Activated CD8-positive, alpha-beta memory T cell treated with anti-CD3 and anti-CD28 coated beads for 4 hours (primary cell): ENCODE data around the gene CCDC93.

Experiments
- DNase-seq, 2 donors: peaks; one replicate each; pipeline ENCODE4 v3.0.0-alpha.2; 2020; ENCODE audit warnings: low read depth in 2 of 2

Gene CCDC93

DNA sequence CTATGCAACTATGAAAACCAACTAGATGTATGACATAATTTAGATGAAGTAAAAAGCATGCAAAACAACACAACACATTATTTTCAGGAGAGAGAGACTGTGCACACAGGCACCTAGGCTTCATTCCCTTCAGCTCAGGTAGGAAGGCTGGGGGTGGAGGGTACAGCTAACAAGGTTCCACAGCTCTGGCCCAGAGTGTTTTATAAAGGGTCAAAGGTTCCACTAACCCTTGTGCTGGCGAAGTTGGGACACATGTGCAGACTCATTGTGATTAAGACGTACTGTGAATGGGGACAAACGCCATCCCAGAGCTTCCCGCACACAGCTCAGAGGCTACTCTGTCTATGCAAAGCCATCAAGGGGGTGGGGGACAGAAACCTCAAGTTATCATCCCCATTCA is 19.1 kb downstream of the CCDC93 start:
- no peak for DNase-seq

- no peak for DNase-seq
Measured at GRCh38 chr2:117989854-117990438, 23.9 kb downstream of the CCDC93 start.

- DNase-seq = no peak
Measured at GRCh38 chr2:117987121-117987520, 26.7 kb downstream of the CCDC93 start.

GRCh38 chr2:117985092-117985491 is 28.8 kb downstream of the CCDC93 start:
- DNase-seq = no peak

DNA sequence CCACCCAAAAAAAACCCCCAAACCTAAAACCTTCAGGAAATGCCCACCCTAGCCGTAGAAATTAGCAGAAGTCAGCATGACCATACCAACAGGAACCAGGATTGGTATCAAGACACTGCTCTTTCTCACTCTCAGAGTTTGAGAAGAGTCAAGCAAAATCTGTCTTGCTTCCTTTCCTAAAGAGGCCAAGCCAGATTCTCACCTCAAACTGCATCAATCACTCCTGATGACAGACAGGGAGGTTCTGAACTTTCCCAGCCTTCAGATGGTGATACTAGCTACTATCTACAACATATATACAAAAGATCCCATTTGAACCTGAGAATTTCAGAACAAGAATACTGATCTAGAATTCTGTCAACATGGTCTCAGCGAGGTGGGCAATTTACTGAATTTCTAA is 29.7 kb downstream of the CCDC93 start:
- DNase-seq = no peak

DNA sequence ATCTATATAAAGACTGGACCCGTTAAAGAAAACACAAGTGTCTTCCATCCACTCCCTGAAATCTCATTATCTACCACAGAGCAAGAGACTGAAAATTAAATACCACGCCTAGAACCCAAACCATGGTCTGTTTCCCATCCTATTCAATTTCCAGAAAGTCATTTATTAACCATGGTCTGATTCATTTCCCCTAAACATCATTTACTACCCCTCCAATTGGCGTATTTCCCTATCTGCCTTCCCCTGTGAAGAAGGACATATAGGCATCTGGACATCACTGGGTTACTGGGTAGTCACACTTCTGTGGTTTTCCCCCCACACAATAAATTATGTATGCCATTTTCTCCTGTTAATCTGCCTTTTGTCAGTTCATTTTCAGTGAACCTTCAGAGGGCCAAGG is 30.8 kb downstream of the CCDC93 start:
- no peak for DNase-seq

- DNase-seq = no peak
Measured at GRCh38 chr2:117982376-117983033, 31.4 kb downstream of the CCDC93 start.

DNA sequence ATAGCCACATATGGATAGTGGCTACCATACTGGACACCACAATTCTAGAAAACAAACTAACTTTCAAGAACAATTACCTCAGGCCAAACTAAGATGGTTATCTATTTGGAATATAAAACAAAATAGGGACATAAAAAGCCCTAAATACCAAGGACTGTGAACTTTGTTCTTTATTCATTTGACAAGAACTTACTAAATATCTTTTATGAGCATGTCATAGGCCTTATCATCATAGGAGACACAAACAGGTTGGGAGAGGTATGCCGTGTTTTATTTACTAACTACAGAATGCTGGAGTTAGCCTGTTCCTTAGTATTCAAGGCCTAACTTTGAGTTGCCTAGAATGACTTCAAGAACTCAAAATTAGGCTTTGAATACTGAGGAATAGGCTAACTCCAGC is 32.1 kb downstream of the CCDC93 start:
- no peak for DNase-seq

- DNase-seq = no peak
Measured at GRCh38 chr2:117980783-117981676, 32.8 kb downstream of the CCDC93 start.

DNA sequence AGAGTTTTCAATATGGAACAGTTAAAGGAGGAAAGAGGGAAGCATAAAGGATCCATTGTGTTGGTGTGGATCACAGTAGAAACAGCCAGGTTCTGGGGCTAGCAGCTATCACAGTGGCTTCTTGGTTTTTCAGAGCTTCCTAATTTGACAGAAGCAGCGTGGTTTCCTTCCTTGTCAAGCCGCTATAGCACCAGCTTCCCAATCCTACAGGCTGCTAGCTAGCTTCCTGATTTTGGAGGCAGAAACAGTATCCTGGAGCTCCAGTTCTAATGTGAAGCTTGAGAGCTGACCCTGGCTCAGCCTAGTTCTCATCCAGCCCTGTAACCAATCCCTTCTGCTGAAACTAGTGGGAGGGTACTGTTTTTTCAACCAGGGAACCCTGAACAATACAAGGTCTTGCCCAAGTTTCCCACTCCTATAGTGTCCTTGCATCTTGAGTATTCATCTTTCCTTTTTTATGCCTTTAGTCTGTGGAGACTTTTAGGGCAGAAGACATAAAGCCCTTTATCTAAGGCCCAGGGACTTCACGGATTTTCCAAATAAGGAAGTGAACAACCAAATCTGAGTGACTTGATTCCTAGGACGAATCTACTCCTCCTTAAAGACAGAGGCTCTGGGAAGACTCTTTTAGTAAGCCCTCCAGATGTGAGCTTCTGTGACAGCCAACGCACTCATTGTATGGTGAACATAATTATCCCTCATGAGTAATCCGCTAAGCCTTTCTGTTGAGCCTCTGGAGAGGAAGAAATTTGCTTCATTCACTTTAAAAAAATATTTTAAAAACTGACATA is 33.8 kb downstream of the CCDC93 start:
- DNase-seq = no peak

DNA sequence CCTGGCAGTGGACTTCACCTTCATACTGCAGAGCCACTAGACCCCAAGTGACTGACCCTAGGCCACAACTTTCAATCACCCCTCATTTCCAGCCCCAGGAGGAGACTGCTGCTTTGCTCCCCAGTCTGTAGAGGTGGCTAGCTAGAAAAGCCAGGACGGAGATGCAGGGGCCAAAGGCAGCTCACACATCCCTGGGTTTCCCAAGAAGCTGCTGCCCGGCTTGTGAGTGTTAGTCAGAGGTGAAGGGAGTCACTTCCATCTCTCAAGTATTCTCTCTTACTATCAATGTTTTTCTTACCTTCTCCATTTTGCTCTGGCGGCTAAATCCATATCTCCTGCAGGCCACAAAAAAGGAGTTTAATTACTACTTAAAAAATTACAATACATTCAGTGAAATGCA is 36.2 kb downstream of the CCDC93 start:
- no peak for DNase-seq

GRCh38 chr2:117976581-117976980 is 37.3 kb downstream of the CCDC93 start:
- DNase-seq = no peak

DNA sequence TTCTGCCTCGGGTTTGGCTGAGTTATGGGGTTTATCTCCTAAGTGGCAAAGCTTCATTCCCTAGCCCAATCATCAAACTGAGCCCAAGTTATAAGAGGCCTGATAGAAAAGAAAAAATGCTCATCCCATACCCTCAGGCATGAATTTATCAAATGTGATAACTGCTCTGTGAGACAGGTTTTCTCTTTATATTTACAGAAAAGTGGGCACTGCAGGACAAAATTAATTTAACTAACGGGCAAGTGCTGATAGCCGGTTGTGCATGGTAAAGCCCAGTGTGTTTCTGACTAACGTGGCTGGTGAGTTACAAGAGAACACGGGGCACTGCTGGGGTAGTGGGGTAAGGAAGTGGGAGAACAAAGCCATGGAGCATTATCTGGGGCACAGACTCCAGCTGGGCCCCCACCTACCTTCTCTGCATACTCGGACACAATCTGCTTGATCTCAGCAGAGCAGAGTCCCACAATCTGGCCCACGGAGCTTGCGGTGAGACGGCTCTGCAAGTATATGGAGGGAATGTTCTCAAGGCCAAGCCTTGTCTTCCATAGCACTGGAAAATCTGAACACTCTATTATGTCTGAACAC is 40.3 kb downstream of the CCDC93 start:
- DNase-seq = no peak

DNA sequence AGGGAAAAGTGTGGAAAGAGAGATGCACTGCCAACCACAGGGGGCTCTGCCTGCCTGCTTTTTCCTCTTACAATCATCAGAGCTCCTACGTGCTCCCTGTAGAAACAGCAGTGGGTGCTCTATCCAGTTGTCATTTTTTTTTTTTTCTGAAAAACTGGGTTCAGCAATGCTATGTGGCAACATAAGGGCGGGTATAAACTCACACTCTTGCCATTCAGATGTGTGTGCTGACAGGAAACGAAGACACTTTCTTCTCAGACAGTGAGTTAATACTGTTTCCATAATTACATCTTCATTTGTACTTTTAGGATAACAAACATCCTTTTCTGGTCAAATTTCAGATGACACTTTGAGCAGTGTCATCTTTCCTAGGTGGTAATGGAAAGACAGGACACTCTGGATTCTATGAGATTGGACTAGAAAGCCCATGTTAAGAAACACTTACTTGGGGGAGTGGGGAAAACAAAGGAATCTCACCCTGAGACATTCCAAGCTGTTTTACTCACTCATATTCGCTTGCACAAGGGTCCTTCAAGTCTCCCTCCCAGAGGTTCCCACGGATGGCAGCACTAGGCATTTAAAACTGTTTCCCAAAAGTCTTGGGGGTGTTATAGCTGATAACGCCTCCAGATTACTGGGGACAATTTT is 41.3 kb downstream of the CCDC93 start:
- DNase-seq = no peak

- no peak for DNase-seq
Measured at GRCh38 chr2:117968722-117969121, 45.1 kb downstream of the CCDC93 start.

DNA sequence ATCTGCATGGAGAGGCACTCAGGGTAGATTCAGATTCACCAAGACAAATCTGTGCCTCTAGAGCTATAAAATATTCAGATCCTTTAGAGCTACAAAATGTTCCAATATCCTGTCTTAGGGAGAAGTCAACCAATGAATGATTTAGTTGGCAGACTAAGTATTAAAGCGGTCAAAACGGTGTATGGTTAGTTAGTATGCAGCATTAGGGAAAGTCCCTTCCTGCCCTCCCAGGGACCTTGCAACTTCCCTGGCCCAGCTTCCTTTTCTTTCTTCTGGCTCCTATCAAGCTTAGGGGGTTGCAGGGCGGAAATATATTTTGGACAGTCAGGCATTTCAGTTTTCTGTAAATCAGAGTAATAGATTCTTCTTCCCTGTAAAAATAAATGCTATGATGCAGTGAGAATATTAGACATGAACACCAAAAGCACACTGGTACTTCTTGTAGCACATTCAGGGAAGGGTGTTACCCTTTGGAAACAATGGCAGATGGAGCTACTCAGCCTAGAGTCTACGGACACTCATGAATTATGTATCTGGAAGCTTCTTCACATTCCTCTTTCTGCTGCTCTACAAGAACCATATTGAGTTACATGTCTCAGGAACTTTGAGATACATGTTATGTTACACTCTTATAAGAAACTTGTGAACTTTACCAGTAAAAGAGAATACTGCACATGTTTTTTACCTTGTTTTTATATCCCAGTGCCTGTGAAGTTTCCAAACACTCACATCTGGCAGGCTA is 45.7 kb downstream of the CCDC93 start:
- no peak for DNase-seq

GRCh38 chr2:117963446-117963845 is 50.4 kb downstream of the CCDC93 start:
- DNase-seq = no peak

DNA sequence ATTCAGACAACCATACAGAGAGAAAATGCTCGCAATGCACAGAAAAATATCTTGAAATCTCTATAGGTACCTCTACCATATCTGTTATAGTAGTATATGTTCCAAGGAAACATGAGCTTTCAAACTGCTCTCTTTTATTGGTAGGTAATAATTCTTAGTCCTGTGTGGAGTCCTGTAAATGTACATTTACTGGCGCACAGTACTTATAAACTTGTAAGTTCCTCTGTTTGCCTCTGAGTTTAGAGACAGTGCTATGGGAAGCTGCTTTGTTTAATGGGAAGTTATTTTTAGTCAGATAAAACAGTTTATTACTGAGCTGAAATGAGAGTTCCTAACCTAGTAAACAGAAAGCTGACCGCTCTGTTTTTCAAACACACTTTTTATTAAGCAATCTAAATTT is 52.7 kb downstream of the CCDC93 start:
- DNase-seq = no peak

DNA sequence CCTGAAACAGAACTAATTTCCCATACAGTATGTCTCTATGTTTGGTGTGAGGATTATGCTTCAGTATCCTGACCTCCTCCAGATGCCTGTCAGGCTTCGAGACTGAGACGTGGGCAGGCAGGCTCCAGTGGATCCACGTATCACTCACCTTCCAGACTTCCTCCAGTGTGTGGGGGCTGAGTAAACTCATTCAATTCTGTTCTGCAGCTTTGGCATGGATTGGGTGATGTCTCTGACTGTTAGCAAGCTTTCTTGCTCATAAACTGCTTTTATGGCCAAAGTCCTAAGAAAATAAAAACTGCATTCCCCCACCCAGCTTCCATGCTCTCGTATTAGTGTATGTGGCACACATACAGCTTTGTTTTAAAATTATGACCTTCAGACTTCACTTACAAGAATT is 53.6 kb downstream of the CCDC93 start:
- DNase-seq = no peak

- no peak for DNase-seq
Measured at GRCh38 chr2:117958186-117958585, 55.7 kb downstream of the CCDC93 start.

DNA sequence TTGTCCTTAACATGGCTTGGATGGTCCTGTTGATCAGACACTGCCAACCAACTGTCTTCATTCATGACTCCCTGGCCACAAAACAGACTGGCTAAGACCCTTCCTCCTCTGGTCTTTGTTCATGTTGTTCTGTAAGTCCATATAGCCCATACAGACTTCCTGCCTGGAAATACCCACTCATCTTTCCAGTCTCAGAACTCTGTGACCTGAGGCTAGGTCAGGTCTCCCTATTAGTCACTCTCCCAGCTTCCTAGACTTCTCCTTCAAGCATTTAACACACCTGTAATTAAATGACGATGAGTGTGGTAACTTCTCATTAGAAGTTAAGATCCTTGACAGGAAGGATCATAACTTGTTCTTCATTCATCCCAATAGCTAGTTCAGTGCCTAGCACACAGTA is 56.3 kb downstream of the CCDC93 start:
- no peak for DNase-seq
